NCI-H2196 treated with DMSO at 0.1 percent for 48 hours (cell line): ENCODE results near the gene PTK7.
"Not testable (repeated sequence)": the region's sequence is repeated elsewhere in the genome, so short reads cannot be mapped to it uniquely, and the experiment has no call there.

Source experiments
- DNase-seq: peaks from one replicate; lab custom pipeline; 2025; ENCODE audit not compliant: unreplicated experiment; lab: John Stamatoyannopoulos, UW

The PTK7 gene

DNA sequence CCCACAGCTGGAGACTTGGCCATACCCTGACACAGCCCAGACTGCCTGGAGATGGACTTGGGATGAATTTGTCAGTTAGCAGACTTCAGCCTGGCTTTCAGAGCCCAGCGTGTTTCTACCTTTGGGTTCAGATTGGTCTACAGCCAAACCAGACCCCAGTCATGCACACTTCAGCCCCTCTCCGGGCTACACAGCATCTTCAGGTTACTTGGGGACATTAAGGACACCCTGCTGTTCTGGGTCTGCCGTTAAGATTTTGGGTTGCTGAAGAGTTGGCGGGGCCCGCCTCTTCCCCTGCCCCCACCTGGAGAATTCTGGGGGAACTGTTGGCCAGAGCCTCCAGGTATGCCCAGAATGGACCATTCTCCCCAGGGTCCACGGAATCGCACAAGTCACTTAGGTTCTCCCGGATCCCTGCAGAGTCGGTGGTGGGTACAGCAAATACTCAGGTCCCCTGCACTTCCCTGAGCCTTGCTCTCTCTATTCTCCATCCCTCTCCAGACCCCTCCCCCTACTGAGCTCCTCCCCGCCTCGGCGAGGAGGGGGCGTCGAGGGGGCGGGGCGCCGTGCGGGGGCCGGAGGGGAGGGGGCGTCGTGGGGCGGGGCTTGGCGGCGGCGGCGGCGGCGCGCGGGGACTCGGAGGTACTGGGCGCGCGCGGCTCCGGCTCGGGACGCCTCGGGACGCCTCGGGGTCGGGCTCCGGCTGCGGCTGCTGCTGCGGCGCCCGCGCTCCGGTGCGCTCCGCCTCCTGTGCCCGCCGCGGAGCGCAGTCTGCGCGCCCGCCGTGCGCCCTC, at the start of gene PTK7:
TSS of gene PTK7 (plus strand) at position 645 of the 794 bp plus-strand sequence. CDS start 175 bp downstream, outside the sequence.
- peak; percentile 44 for DNase-seq

DNA sequence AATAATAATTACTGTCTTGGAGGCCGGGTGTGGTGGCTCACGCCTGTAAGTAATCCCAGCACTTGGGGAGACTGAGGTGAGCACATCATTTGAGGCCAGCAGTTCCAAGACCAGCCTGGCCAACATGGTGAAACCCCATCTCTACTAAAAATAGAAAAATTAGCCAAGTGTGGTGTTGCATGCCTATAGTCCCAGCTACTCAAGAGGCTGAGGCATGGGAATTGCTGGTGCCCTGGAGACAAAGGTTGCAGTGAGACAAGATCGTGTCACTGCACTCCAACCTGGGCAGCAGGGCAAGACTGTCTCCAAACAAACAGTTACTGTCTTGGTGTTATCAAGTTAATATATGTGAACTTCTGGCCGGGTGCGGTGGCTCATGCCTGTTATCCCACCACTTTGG, 49.7 kb upstream of the PTK7 start:
- no peak for DNase-seq

DNA sequence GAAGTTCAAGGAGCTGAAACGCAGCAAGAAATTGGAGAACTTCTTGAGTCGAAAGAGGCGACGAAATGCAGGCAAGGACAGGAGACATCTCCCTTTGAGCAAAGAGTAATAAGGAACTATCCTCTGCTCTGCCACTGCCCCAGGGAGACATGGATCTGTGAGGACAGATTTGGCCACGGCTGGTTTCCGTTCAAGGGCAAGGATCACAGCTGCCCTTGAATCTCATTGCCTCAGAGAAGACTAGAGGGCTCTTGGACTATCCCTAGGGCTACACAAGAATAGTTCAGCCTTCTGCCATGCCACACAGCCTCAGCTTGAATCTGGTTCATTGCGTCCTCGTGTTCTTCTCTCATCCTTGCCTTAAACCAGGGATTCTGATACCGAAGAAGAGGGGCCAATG, 47.0 kb upstream of the PTK7 start:
- no peak for DNase-seq

- no peak for DNase-seq
Measured at GRCh38 chr6:43032326-43032725, 43.8 kb upstream of the PTK7 start.

- DNase-seq = no peak
Measured at GRCh38 chr6:43033496-43034189, 42.5 kb upstream of the PTK7 start.

DNA sequence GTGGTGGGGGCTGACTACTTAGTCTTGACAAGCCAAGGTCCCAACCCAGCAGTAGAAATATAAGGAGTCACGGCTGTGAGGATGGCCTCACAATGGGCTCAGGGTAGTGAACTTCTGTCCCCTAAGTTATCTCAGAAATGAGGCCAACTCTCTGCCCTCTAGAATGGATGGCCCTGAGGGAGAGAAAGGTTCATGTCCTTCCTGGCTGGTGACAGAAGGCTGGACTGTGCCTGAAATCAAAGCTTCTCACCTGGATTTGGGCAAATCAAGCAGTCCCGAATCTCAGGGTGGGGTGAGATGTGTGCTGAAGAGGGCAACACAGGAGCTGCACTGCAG, 42.0 kb upstream of the PTK7 start:
- no peak for DNase-seq

- no peak for DNase-seq
Measured at GRCh38 chr6:43035495-43036194, 40.5 kb upstream of the PTK7 start.

DNA sequence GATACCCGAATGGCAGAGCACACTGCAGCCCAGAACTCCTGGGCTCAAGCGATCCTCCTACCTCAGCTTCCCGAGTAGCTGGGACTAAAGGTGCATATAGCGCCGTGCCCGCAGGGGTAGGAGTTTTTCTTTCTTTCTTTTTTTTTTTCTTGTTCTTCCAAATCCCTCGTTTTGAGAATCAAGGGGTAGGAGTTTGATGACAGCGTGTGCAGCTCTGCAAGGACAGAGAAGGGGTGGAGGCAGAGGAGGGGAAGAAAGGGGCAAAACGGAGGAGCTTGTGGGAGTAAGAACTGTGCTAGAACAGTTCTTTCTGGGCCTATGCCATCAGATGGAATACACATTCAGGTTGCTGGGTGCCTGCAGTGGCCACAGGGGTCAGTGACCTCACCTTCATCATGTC, 39.4 kb upstream of the PTK7 start:
- no peak for DNase-seq

- no peak for DNase-seq
Measured at GRCh38 chr6:43037197-43037596, 38.9 kb upstream of the PTK7 start.

- no peak for DNase-seq
Measured at GRCh38 chr6:43037706-43038105, 38.4 kb upstream of the PTK7 start.

DNA sequence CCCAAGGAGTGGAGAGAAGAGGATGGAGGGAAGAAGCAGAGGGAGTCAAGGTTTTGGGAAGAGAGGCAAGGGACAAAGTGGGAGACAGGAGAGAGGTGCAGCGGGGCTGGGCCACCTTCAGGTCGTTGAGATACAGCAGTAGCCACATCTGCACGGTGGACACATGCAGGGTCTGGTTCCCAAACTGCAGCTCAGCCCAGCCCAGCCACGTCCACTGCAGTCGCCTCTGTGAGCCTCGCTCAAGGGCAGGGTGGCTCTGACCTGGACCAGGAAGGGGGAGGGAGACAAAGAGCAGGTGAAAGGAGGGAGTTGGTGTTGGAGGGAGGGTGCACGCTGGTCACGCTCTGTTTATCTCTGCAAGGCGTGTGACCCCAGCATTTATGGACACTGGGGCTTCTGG, 37.4 kb upstream of the PTK7 start:
- DNase-seq = no peak

DNA sequence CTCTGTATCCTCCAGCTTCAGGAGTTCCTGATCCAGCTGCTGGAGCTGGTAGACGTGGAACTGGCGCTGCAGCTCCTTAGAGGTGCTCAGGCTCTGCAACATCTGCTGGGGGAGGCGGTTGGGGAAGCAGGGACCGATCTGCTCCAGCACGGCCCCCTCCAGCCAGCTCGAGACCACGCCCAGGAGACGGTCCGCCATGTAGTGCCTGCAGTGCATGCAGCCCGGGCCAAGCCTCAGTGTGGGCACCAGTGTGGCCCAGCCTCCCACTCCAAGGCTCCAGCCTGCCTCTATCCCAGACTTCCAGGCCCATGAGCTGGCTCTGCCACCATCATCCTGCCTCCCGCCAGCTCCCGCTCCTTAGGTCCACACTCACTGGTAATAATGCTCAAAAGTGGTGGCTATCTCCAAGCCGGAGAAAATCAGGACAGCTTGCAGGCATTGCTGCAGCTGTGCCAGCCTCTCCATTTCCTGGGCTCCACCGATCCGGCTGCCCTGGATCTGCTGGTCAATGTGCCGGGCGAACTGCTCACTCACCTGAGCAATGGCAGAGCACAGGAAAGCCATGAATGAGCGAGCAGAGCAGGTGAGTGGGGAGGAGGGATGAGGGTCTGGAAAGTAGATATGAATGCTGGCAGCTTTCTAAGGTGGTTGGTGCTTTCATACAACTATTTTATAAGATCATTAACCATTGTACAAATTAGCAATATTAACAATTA, 35.4 kb upstream of the PTK7 start:
- no peak for DNase-seq

DNA sequence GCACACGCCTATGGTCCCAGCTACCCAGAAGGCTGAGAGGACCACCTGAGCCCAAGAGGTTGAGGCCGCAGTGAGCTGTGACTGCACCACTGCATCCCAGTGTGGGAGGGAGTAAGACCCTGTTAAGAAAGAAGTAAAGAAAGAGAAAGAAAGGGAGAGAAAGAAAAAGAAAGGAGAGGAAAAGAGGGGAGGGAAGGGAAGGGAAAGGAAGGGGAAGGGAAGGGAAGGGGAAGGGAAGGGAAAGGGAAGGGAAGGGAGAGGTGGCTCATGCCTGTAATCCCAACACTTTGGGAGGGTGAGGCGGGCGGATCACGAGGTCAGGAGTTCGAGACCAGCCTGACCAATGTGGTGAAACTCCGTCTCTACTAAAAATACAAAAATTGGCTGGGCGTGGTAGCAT, 34.6 kb upstream of the PTK7 start:
- DNase-seq = not testable (repeated sequence)

DNA sequence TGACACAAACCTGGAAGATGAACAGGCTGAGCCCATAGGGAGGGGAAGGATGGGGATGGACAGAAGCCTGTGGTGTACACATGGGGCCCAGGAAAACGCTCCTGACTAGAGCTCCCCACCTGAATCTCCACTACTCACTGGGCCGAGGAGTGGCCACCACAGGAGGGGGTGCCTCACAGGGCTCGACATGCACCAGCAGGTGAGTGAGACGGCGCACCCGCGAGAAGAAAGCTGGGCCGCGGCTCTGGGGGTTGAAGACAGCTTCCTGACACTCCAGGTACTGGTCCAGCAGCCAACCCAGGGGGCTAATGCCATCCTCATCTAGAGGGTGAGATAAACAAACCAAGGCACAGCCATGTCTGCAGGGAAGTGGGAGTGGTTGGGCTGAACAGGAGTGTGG, 32.8 kb upstream of the PTK7 start:
- no peak for DNase-seq

DNA sequence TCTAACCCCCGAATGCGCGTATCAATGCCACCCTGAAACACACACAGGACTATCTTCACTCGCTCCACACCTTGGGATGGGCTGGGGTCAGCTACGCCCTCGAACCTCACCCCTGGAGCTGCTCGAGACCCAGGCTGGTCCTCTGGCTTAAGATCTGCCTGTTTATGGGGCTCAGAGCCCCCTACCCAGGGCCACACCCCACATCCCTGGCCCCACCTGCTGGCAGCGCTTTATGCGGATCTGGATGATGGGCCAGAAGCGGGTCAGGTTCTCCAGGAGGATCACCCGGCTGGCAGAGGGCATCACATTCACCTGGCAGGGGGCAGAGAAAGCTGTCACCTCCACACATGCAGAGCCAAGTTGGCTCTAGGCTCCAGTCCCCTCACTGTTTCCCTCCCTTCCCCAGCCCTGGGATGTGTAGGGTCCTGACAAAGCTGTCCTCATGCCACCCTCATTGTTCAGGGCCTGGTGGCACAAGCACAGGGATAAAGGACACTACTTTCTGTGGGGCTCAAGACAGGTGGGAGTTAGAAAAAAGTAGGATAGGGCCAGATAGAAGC, 30.7 kb upstream of the PTK7 start:
- no peak for DNase-seq

GRCh38 chr6:43047998-43048397, 28.1 kb upstream of the PTK7 start:
- no peak for DNase-seq

- DNase-seq = no peak
Measured at GRCh38 chr6:43050981-43051380, 25.1 kb upstream of the PTK7 start.

GRCh38 chr6:43052225-43052841, 23.8 kb upstream of the PTK7 start:
- no peak for DNase-seq

DNA sequence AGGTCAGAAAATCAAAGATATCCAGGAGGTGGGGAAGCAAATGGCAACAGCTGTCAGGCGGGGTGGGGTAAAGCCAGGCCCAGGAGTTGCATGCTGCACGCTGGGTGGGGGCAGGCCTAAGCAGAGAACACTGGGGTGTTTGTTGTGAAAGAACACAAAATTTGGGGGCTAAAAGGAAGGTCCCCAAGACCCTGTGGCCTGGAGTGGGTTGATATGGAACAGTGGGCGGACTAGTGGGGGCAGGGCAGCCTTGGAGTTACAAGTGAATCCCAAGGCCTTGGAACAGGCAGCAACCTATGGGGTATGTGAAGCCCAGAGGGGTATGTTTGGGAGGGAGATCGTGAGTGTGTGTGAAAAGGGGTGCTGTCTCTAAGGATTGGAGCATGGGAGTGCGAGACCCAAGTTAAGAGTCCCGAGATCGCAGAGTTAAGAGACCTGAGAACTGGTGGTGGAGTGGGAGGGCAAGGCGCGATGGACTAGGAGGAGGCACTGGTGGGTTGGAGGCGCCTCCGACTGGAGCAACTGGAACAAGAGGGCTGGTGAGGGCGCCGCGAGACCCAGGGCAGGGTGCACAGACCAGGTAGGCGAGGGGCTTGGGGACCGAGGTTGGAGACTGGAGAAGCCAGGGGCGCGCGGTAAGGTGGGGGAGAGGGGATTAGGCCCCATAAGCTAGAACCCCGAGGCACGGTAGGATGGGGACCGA, 23.1 kb upstream of the PTK7 start:
- DNase-seq = no peak

DNA sequence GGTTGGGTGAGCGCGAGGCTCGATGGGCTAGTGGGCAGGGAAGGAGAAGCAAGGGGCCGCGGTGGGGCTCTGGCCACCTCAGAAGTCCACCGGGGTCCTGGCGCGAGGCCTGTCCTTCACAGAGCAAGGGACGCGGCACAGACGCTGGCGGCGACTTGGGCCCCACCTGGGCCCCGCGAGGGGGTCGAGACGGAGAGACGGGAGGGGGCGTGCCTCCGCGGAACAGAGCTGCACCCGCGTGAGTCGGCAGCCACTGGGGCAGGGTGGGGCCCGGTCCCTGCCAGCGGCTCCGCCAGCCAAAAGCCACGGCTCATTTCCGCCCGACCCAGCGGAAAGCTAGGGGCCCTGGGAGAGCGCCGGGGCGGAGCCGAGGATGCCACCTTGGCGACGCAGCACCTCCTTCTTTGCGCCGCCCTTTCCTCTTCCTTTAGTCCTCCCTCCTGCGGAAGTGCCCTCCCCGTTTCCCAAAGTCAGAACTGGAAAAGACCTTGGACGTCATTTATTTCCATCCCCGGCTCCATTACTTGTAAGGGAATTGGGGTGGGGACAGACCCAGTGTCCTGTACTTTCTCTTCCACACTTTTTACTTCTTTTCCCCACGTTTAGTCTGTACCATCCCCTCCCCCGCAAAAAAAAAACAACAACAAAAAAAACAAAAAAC, 22.4 kb upstream of the PTK7 start, which contains the start of gene CUL7:
TSS of gene CUL7 (minus strand) at position 307 of the 661 bp plus-strand sequence. CDS start 1,063 bp downstream, outside the sequence.
- peak; percentile 92 for DNase-seq
